HFFc6 (cell line): ENCODE results near the gene DIABLO. TPM values are rescaled to one million over a fixed set of nuclear protein-coding genes. Genes with fewer than 3 reads are reported as not detected.
A peak's percentile ranks its signal among the peaks of the same experiment; 100 is the strongest.
"Not testable (repeated sequence)": the region's sequence is repeated elsewhere in the genome, so short reads cannot be mapped to it uniquely, and the experiment has no call there.

Experiments
- DNase-seq: peaks from one replicate; pipeline ENCODE4 v3.0.0-alpha.2; 2018
- H3K27ac Mint-ChIP-seq: 2 replicates; pipeline ENCODE4 v1.8.0; 2020; ENCODE audit warnings: mild to moderate bottlenecking, mixed read lengths
- H3K27me3 Mint-ChIP-seq: 2 replicates; pipeline ENCODE4 v1.8.0; 2021; ENCODE audit warnings: mild to moderate bottlenecking, moderate library complexity, mixed read lengths; ENCODE audit not compliant: insufficient read depth
- H3K36me3 Mint-ChIP-seq: 2 replicates; pipeline ENCODE4 v1.8.0; 2021; ENCODE audit warnings: low read depth, mixed read lengths
- H3K4me1 Mint-ChIP-seq: 2 replicates; pipeline ENCODE4 v1.8.0; 2020; ENCODE audit warnings: low read depth, mixed read lengths
- H3K4me3 Mint-ChIP-seq: 2 replicates; pipeline ENCODE4 v1.8.0; 2020; ENCODE audit warnings: mild to moderate bottlenecking, moderate library complexity, mixed read lengths
- H3K9me3 Mint-ChIP-seq: 2 replicates; pipeline ENCODE4 v1.8.0; 2020; ENCODE audit warnings: mild to moderate bottlenecking, mixed read lengths
- CTCF ChIP-seq: fragments of 200-600 bp; sonication (generic); IDR thresholded peaks from 2 replicates; pipeline ENCODE4 v1.5.0; 2021; ENCODE audit warnings: antibody characterized with exemption, mild to moderate bottlenecking
- long read RNA-seq: library from polyadenylated mRNA; unstranded; transcript quantifications from one replicate; pipeline ENCODE4 v2.0.0, GENCODE V29; 2019
- total RNA-seq, 6 experiments: library from RNA; stranded (reverse); fragmentation: NEBNext Ultra II Directional; extraction: Animal tissue kit (Norgen Biotek cat#: 25700); gene quantifications; 2 replicates in 1 of 6; 3 replicates in 5 of 6; pipeline ENCODE4 v1.2.3, GENCODE V29; 2021

The DIABLO gene
- 10 to 100 TPM; 47.5 to 54.2 (median 48.8) TPM for total RNA-seq
- long read RNA-seq, transcript DIABLO-207 (6 exons, 1,471 nt): major isoform, 60 of 78 reads
- long read RNA-seq, partial matches to known transcripts: 2 of 78 reads
- long read RNA-seq, other reads (novel, unspliced or antisense): 5 of 78 reads

GRCh38 chr12:122225683-122226365 lies at the start of gene DIABLO:
Gene DIABLO, minus strand, starts transcription at chr12:122226052. Its CDS starts 38 bp downstream, at chr12:122226014.
- Mint-ChIP-seq H3K27me3 (no peaks in the 10 kb centered on the region; the same call in 1 of the 2 replicates), H3K4me3 (peak within 1 kb of the TSS; percentile 98), H3K9me3 (no peaks in the 10 kb centered on the region), H3K36me3 (peaks cover 34% of the 10 kb centered on the region), H3K27ac (peak within 1 kb of the TSS; percentile 96), H3K4me1 (peaks cover 23% of the 10 kb centered on the region)
- no peak for TF ChIP-seq CTCF
- peak; percentile 99 for DNase-seq

GRCh38 chr12:122275459-122275858 lies 49.6 kb upstream of the DIABLO start:
- DNase-seq: no peak
- Mint-ChIP-seq H3K9me3 (no peaks in the 10 kb centered on the region), H3K36me3 (peaks cover 19% of the 10 kb centered on the region; the same call in 1 of the 2 replicates), H3K27me3 (no peaks in the 10 kb centered on the region), H3K4me3 (no peak overlapping the region), H3K27ac (peak overlapping the region; percentile 8; the same call in 1 of the 2 replicates), H3K4me1 (peaks cover 6% of the 10 kb centered on the region; the same call in 1 of the 2 replicates)
- TF ChIP-seq CTCF: no peak

GRCh38 chr12:122266230-122266901 lies 40.5 kb upstream of the DIABLO start, which contains the start of gene VPS33A:
Gene VPS33A, minus strand, starts transcription at chr12:122266494. Its CDS starts 86 bp downstream, at chr12:122266408.
- peak; percentile 98 for DNase-seq
- Mint-ChIP-seq H3K9me3 (peaks cover 4% of the 10 kb centered on the region), H3K36me3 (peaks cover 9% of the 10 kb centered on the region), H3K4me1 (peaks cover 14% of the 10 kb centered on the region; the same call in 1 of the 2 replicates), H3K27me3 (peaks cover 8% of the 10 kb centered on the region), H3K27ac (peak within 1 kb of the TSS; percentile 94), H3K4me3 (peak within 1 kb of the TSS; percentile 98)
- TF ChIP-seq CTCF: no peak

- peak; percentile 3 for DNase-seq
- no peak for TF ChIP-seq CTCF
- H3K36me3 Mint-ChIP-seq: peaks cover 14% of the 10 kb centered on the region
- peak overlapping the region; percentile 94 for H3K27ac Mint-ChIP-seq
- H3K27me3 Mint-ChIP-seq: peaks cover 8% of the 10 kb centered on the region
- H3K4me1 Mint-ChIP-seq: peaks cover 14% of the 10 kb centered on the region; the same call in 1 of the 2 replicates
- H3K9me3 Mint-ChIP-seq: peaks cover 4% of the 10 kb centered on the region
- peak overlapping the region; percentile 98 for H3K4me3 Mint-ChIP-seq
These were observed 40.0 kb upstream of the DIABLO start for GRCh38 chr12:122265886-122266229.

GRCh38 chr12:122265476-122265875 lies 39.6 kb upstream of the DIABLO start:
- peak overlapping the region; percentile 98 for H3K4me3 Mint-ChIP-seq
- peak overlapping the region; percentile 94 for H3K27ac Mint-ChIP-seq
- H3K4me1 Mint-ChIP-seq: peaks cover 14% of the 10 kb centered on the region; the same call in 1 of the 2 replicates
- no peak for TF ChIP-seq CTCF
- peaks cover 8% of the 10 kb centered on the region for H3K27me3 Mint-ChIP-seq
- H3K36me3 Mint-ChIP-seq: peaks cover 15% of the 10 kb centered on the region
- peak; percentile 10 for DNase-seq
- H3K9me3 Mint-ChIP-seq: peaks cover 4% of the 10 kb centered on the region

- not testable (repeated sequence) for H3K27ac Mint-ChIP-seq, H3K4me1 Mint-ChIP-seq, H3K9me3 Mint-ChIP-seq, DNase-seq, H3K27me3 Mint-ChIP-seq, H3K4me3 Mint-ChIP-seq
- H3K36me3 Mint-ChIP-seq: peaks cover 26% of the 10 kb centered on the region
These were observed 34.9 kb upstream of the DIABLO start for GRCh38 chr12:122260735-122261134.

GRCh38 chr12:122258939-122259338 lies 33.1 kb upstream of the DIABLO start:
- not testable (repeated sequence) for H3K9me3 Mint-ChIP-seq, DNase-seq, H3K27me3 Mint-ChIP-seq, H3K27ac Mint-ChIP-seq, H3K4me3 Mint-ChIP-seq, H3K4me1 Mint-ChIP-seq
- H3K36me3 Mint-ChIP-seq: peaks cover 26% of the 10 kb centered on the region

GRCh38 chr12:122258462-122258861 lies 32.6 kb upstream of the DIABLO start:
- H3K36me3 Mint-ChIP-seq: peaks cover 23% of the 10 kb centered on the region
- not testable (repeated sequence) for DNase-seq, H3K4me3 Mint-ChIP-seq, H3K27me3 Mint-ChIP-seq, H3K9me3 Mint-ChIP-seq, H3K4me1 Mint-ChIP-seq, H3K27ac Mint-ChIP-seq
